K562 (cell line): Measurements from ENCODE around the gene TMEM184A. TPM values are rescaled to one million over a fixed set of nuclear protein-coding genes. Genes with fewer than 3 reads are reported as not detected.

ENCODE experiments used
- ATF1 ChIP-seq, 2 experiments: fragments of 450-650 bp in 1 of 2; IDR thresholded peaks; 2 replicates each; pipeline ENCODE4 v1.6.1; 2016; ENCODE audit warnings: missing compliant biosample characterization in 1 of 2, missing genetic modification characterization in 1 of 2
- ATF7 ChIP-seq: fragments of 450-650 bp; IDR thresholded peaks from 2 replicates; pipeline ENCODE4 v1.7.1; 2014; ENCODE audit warnings: mild to moderate bottlenecking, moderate library complexity
- CBX3 ChIP-seq, 2 experiments: IDR thresholded peaks; 1 replicate in 1 of 2; 2 replicates in 1 of 2; pipeline ENCODE4 v1.6.1; 2012; ENCODE audit warnings: inconsistent platforms in 2 of 2, low read length in 2 of 2, borderline replicate concordance in 1 of 2, control low read depth in 1 of 2
- HBP1 ChIP-seq: fragments of 450-650 bp; formaldehyde crosslinking; IDR thresholded peaks from 2 replicates; pipeline ENCODE4 v1.4.0; 2022; ENCODE audit warnings: missing genetic modification characterization
- JUND ChIP-seq, 2 experiments: IDR thresholded peaks; 2 replicates in 1 of 2; 3 replicates in 1 of 2; pipeline ENCODE4 v1.6.1; 2011; ENCODE audit warnings: borderline replicate concordance in 2 of 2, low read depth in 2 of 2, low read length in 2 of 2, improper control_type of control experiment in 1 of 2, missing biosample characterization in 1 of 2, missing genetic modification characterization in 1 of 2, missing genetic modification reagents in 1 of 2
- SETDB1 ChIP-seq: IDR thresholded peaks from one replicate; pipeline ENCODE4 v1.6.1; 2012; ENCODE audit warnings: low read length, control low read depth, inconsistent platforms
- ZNF324 ChIP-seq: fragments of 250-450 bp; sonication (Bioruptor Pico); IDR thresholded peaks from 2 replicates; pipeline ENCODE4 v1.4.0; 2020; ENCODE audit warnings: mild to moderate bottlenecking
- ZNF583 ChIP-seq: fragments of 250-450 bp; sonication (Bioruptor Pico); IDR thresholded peaks from 2 replicates; pipeline ENCODE4 v1.4.0; 2020
- polyA plus RNA-seq, 8 experiments: library from polyadenylated mRNA; depleted of rRNA in 4 of 8; stranded (reverse) in 5 of 8; unstranded in 3 of 8; fragments of >200 nt; fragmentation: Nextera tagmentation in 2 of 8; fragmentation: Illumina TruSeq in 1 of 8; extraction: Ambion mirVana in 2 of 8; extraction: Trizol in 1 of 8; gene quantifications; 2 replicates each; pipeline versions ENCODE4 v1.2.1 to v1.2.3, GENCODE V29; 2011 to 2014; ENCODE audit warnings: inconsistent platforms in 1 of 8, missing spikeins in 1 of 8
- total RNA-seq, 7 experiments: library from RNA; depleted of rRNA in 6 of 7; stranded (reverse); fragments of >200 nt in 6 of 7; fragmentation: Illumina TruSeq in 2 of 7; extraction: Trizol in 2 of 7; gene quantifications; 2 replicates each; pipeline versions ENCODE4 v1.2.1 to v1.2.3, GENCODE V29; 2011 to 2021; ENCODE audit warnings: low replicate concordance in 1 of 7

The TMEM184A gene
- total and polyA plus RNA-seq, 9 of the 15 experiments (the other 6 are each of a cell fraction or from before 2014, with no cell fraction given) = 0.10 to 0.18 (median 0.11) TPM; not detected in 6

- TF ChIP-seq JUND (IDR thresholded peaks at IDR 0.05; ENCODE audit: borderline replicate concordance, low read depth, low read length) (no peak), JUND (tag; IDR thresholded peaks at IDR 0.05; ENCODE audit: borderline replicate concordance, low read depth, low read length) (no peak), SETDB1 (no peak), HBP1 (CRISPR knock-in tag) (no peak), ZNF324 (CRISPR knock-in tag) (no peak), CBX3 (IDR thresholded peaks at IDR 0.05; ENCODE audit: borderline replicate concordance in 1 of 2, low read length in 2 of 2) (0 out of 3 replicates have a peak, but pooled peaks of 1 of the 2 experiments have one; percentile 6), ATF1 (CRISPR knock-in tag; IDR thresholded peaks at IDR 0.05) (no peak), ATF1 (tag; IDR thresholded peaks at IDR 0.05) (0 out of 2 replicates have a peak, but pooled peaks have one; percentile 49), ZNF583 (CRISPR knock-in tag) (no peak), ATF7 (no peak)
Measured at GRCh38 chr7:1513657-1514095, 42.3 kb downstream of the TMEM184A start (continued).
